HepG2 (cell line): ENCODE measurements around the gene MTRF1. TPM values are rescaled to one million over a fixed set of nuclear protein-coding genes. Genes with fewer than 3 reads are reported as not detected.

Experiments used
- ATAC-seq: fragments of 200-7000 bp; cut with Tn5 transposase; 3 replicates; pipeline ENCODE4 v1.9.1; 2020; ENCODE audit warnings: mild to moderate bottlenecking, moderate library complexity
- BruUV-seq: library from RNA; stranded (reverse); fragments of 400-500 nt; replicated peaks from 2 replicates; lab custom pipeline; 2021; lab: Mats Ljungman, UMichigan
- CTCF ChIA-PET: fragments of 300-600 bp; formaldehyde crosslinking; extraction: SDS; loops from one replicate; lab custom pipeline; 2021; ENCODE audit warnings: low total read pairs, inconsistent platforms, low intra/inter-chr PET ratio; lab: Yijun Ruan, JAX
- POLR2A ChIA-PET: fragments of 350-600 bp; sonication (Branson Sonifier 250); formaldehyde crosslinking; loops from one replicate; lab custom pipeline; 2020; ENCODE audit warnings: antibody characterized with exemption, inconsistent platforms; lab: Yijun Ruan, JAX
- DNase-seq: peaks from one replicate; pipeline ENCODE4 v3.0.0-alpha.2; 2015; ENCODE audit warnings: low spot score
- FAIRE-seq: peaks from 3 replicates; lab custom pipeline; 2011; peaks lifted over from hg19 to GRCh38; lab: Jason Lieb, UNC
- H2AFZ ChIP-seq: one replicate; pipeline ENCODE4 v1.6.1; 2011; ENCODE audit warnings: low read length, inconsistent platforms
- H3K27ac ChIP-seq: fragments of 300-600 bp; 3 replicates; pipeline ENCODE4 v1.8.0; 2011; ENCODE audit warnings: mixed run types, mild to moderate bottlenecking, mixed read lengths, low read length, inconsistent platforms; ENCODE audit not compliant: insufficient read depth; ENCODE audit errors: extremely low read length
- H3K27me3 ChIP-seq, 2 experiments: fragments of 200-600 bp in 1 of 2; 2 replicates in 1 of 2; 3 replicates in 1 of 2; pipeline versions ENCODE4 v1.6.0 to v1.8.0; 2011; ENCODE audit warnings: low read length in 2 of 2, mild to moderate bottlenecking in 2 of 2, moderate library complexity in 2 of 2, inconsistent platforms in 1 of 2; ENCODE audit not compliant: insufficient read depth in 2 of 2, control insufficient read depth in 1 of 2
- H3K36me3 ChIP-seq, 2 experiments: fragments of 200-600 bp in 1 of 2; replicated peaks in 1 of 2; 2 replicates in 1 of 2; 3 replicates in 1 of 2; pipeline versions ENCODE4 v1.5.1 to v1.8.0; 2011; ENCODE audit warnings: low read length in 2 of 2, inconsistent platforms in 1 of 2; ENCODE audit not compliant: insufficient read depth in 2 of 2, control insufficient read depth in 1 of 2
- H3K4me1 ChIP-seq: 2 replicates; pipeline ENCODE4 v1.5.1; 2012; ENCODE audit warnings: low read length, inconsistent platforms; ENCODE audit not compliant: insufficient read depth
- H3K4me2 ChIP-seq: 2 replicates; pipeline ENCODE4 v1.6.0; 2011; ENCODE audit warnings: low read depth, low read length, inconsistent platforms
- H3K4me3 ChIP-seq, 3 experiments: fragments of 200-600 bp in 1 of 3; sonication (generic), shearing (Covaris generic) in 1 of 3; replicated peaks in 1 of 3; 2 replicates each; pipeline ENCODE4 v1.5.1; 2011 to 2016; ENCODE audit warnings: low read length in 3 of 3, inconsistent platforms in 2 of 3, low read depth in 2 of 3, mild to moderate bottlenecking in 2 of 3, control low read depth in 1 of 3, mixed read lengths in 1 of 3; ENCODE audit not compliant: insufficient read depth in 1 of 3
- H3K79me2 ChIP-seq: one replicate; pipeline ENCODE4 v1.6.1; 2011; ENCODE audit warnings: low read length, inconsistent platforms; ENCODE audit not compliant: insufficient read depth
- H3K9ac ChIP-seq: 2 replicates; pipeline ENCODE4 v1.6.0; 2011; ENCODE audit warnings: mild to moderate bottlenecking, low read depth, low read length, inconsistent platforms; ENCODE audit not compliant: insufficient read depth
- H3K9me3 ChIP-seq: 2 replicates; pipeline ENCODE4 v1.5.1; 2012; ENCODE audit warnings: mild to moderate bottlenecking, low read length
- H4K20me1 ChIP-seq: 2 replicates; pipeline ENCODE4 v1.6.0; 2011; ENCODE audit warnings: inconsistent platforms, mild to moderate bottlenecking, low read length, moderate library complexity; ENCODE audit not compliant: insufficient read depth
- AHR ChIP-seq: IDR thresholded peaks from 2 replicates; pipeline ENCODE4 v1.6.1; 2018; ENCODE audit warnings: missing genetic modification reagents, missing compliant biosample characterization
- CENPBD1 ChIP-seq: sonication (generic); formaldehyde crosslinking; IDR thresholded peaks from 2 replicates; pipeline ENCODE4 v1.8.0; 2022; ENCODE audit warnings: missing genetic modification reagents, low read depth, mild to moderate bottlenecking, borderline replicate concordance
- MED8 ChIP-seq: sonication (generic); formaldehyde crosslinking; IDR thresholded peaks from 2 replicates; pipeline ENCODE4 v1.8.1; 2023; ENCODE audit warnings: mild to moderate bottlenecking, missing genetic modification reagents; ENCODE audit not compliant: insufficient replicate concordance
- PRDM15 ChIP-seq: sonication (generic); formaldehyde crosslinking; IDR thresholded peaks from 2 replicates; pipeline ENCODE4 v1.4.0; 2020; ENCODE audit warnings: missing genetic modification reagents
- THAP8 ChIP-seq: sonication (generic); formaldehyde crosslinking; IDR thresholded peaks from 2 replicates; pipeline ENCODE4 v1.5.1; 2020; ENCODE audit warnings: missing genetic modification reagents, mild to moderate bottlenecking, borderline replicate concordance
- XRCC5 ChIP-seq: fragments of 200-400 bp; formaldehyde crosslinking; optimal IDR thresholded peaks from 2 replicates; pipeline ENCODE3; 2017; ENCODE audit warnings: mild to moderate bottlenecking, low read length
- ZBTB25 ChIP-seq: IDR thresholded peaks from 2 replicates; pipeline ENCODE4 v1.6.1; 2018; ENCODE audit warnings: missing genetic modification reagents
- ZBTB44 ChIP-seq: sonication (generic); formaldehyde crosslinking; IDR thresholded peaks from 2 replicates; pipeline ENCODE4 v1.4.0; 2020; ENCODE audit warnings: missing genetic modification reagents
- ZNF276 ChIP-seq: sonication (generic); formaldehyde crosslinking; IDR thresholded peaks from 2 replicates; pipeline ENCODE4 v1.4.0; 2020; ENCODE audit warnings: mild to moderate bottlenecking, low read depth, missing genetic modification reagents
- ZNF282 ChIP-seq: fragments of 450-650 bp; IDR thresholded peaks from 2 replicates; pipeline ENCODE4 v1.6.1; 2018; ENCODE audit not compliant: partially characterized antibody
- ZNF614 ChIP-seq: IDR thresholded peaks from 2 replicates; pipeline ENCODE4 v1.6.1; 2018; ENCODE audit warnings: missing biosample characterization, missing genetic modification reagents, inconsistent platforms, borderline replicate concordance
- WGBS: methylation state at CpG from one replicate; pipeline ENCODE4 v1.1.6; 2017; ENCODE audit warnings: low lambda C conversion rate; 5-methylcytosine and 5-hydroxymethylcytosine counted together
- in situ Hi-C: cut with HindIII; loops from 2 replicates; pipeline ENCODE4 v1.10.0; 2017; ENCODE audit warnings: low pct_unique_long_range_greater_than_20kb; ENCODE audit not compliant: extremely low pct_ligation_motif_present
- intact Hi-C: fragments of 100-400 bp; cut with micrococcal nuclease; formaldehyde crosslinking; loops from one replicate; pipeline ENCODE4 v1.10.0; 2022; ENCODE audit not compliant: unreplicated experiment
- polyA plus RNA-seq, 8 experiments: library from polyadenylated mRNA; depleted of rRNA in 3 of 8; stranded (reverse) in 7 of 8; unstranded in 1 of 8; fragments of >200 nt; fragmentation: Illumina TruSeq in 4 of 8; extraction: Trizol in 4 of 8; gene quantifications; 2 replicates each; pipeline versions ENCODE4 v1.2.1 to v1.2.3, GENCODE V29; 2011 to 2016; ENCODE audit warnings: low read depth in 4 of 8, missing spikeins in 1 of 8, mixed read lengths in 1 of 8; ENCODE audit not compliant: insufficient read depth in 1 of 8
- total RNA-seq, 5 experiments: library from RNA; depleted of rRNA; stranded (reverse); fragments of >200 nt; fragmentation: Illumina TruSeq; extraction: Trizol; gene quantifications; 2 replicates each; pipeline ENCODE4 v1.2.3, GENCODE V29; 2016; ENCODE audit warnings: low read depth in 1 of 5

MTRF1 gene
- total and polyA plus RNA-seq, 2 of the 13 experiments (the other 11 are each of a cell fraction or from before 2014, with no cell fraction given), result 21.6 to 27.2 TPM

- POLR2A ChIA-PET, result interaction anchor here (0.5 to 1.2 kb wide), 5 partner anchors 14 to 564 kb away, joined by 3 to 7 read pairs (median 3); partner anchors contain the start of genes KBTBD6 and WBP4
- BruUV-seq, result TSS peak; percentile 68
- Histone ChIP-seq H3K27me3 (no peaks in the 10 kb centered on the region; a peak in 1 of 5 replicates), H3K4me3 (peak within 1 kb of the TSS; percentile 57 to 89 (median 75)), H3K4me2 (peak within 1 kb of the TSS; percentile 87), H3K4me1 (peaks cover 57% of the 10 kb centered on the region), H3K9me3 (no peaks in the 10 kb centered on the region), H3K79me2 (peaks cover 21% of the 10 kb centered on the region), H4K20me1 (no peaks in the 10 kb centered on the region), H3K36me3 (no peaks in the 10 kb centered on the region), H3K27ac (peak within 1 kb of the TSS; percentile 85), H3K9ac (peak within 1 kb of the TSS; percentile 91), H2AFZ (peak within 1 kb of the TSS; percentile 90)
- WGBS, result 27% methylated on average over 25 of the region's 66 CpGs
- ATAC-seq (peak; percentile 98), FAIRE-seq (peak; percentile 36), DNase-seq (peak; percentile 91)
- CTCF ChIA-PET, result no interaction called here
- in situ Hi-C loops, result loop anchor here (5.0 to 10.0 kb wide), 2 partner anchors 62 to 129 kb away; partner anchors contain the start of genes KBTBD6 and WBP4
- intact Hi-C loops, result loop anchor here (1.0 to 10.0 kb wide), 2 partner anchors 62 to 119 kb away; partner anchors contain the start of gene KBTBD6
- TF ChIP-seq PRDM15 (CRISPR knock-in tag) (peak; percentile 45; the same call in 1 of the 2 replicates), ZNF614 (CRISPR knock-in tag) (peak; percentile 24; the same call in 1 of the 2 replicates), CENPBD1 (CRISPR knock-in tag) (no peak), ZNF282 (no peak), ZBTB25 (CRISPR knock-in tag) (no peak), ZNF276 (CRISPR knock-in tag) (no peak), AHR (no peak), XRCC5 (peak; percentile 72), MED8 (CRISPR knock-in tag) (no peak), ZBTB44 (no peak; the same call in 1 of the 2 replicates), THAP8 (CRISPR knock-in tag) (no peak)
Observed at GRCh38 chr13:41193919-41194824, 69.2 kb downstream of the MTRF1 start, which contains the start of gene KBTBD7. KBTBD7 (minus strand) TSS chr13:41194569; CDS start chr13:41194257, 312 bp downstream.
